ENCODE measurements around the gene KIF20B.
"Not testable (repeated sequence)": the region's sequence is repeated elsewhere in the genome, so short reads cannot be mapped to it uniquely, and the experiment has no call there.

The KIF20B gene

GRCh38 chr10:89692416-89692815, 9.0 kb upstream of the KIF20B start:
- no peak for DNase-seq (ENCODE audit: low read depth in 2 of 2)

GRCh38 chr10:89693176-89693575, 8.2 kb upstream of the KIF20B start:
- DNase-seq (ENCODE audit: low read depth in 2 of 2) = no peak

DNA sequence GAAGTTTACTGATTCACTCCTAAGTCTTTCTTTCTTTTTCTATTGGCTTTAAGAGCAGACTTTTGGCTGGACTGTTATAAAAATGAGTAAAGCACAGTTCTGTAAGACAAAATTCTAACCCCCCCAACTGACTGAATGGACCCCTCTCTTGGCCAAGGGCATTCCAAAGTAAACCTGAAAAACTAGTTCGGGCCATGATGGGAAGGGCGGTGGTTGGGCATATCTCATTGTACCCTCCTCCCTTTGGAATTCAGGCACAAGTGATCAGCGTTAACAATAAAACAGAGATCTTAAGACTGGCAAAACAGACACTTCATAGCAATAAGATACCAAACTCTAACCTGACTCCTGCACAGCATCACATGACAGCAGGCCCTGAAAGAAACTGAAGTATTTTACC, 6.1 kb upstream of the KIF20B start:
- DNase-seq (ENCODE audit: low read depth in 2 of 2) = no peak

- DNase-seq (ENCODE audit: low read depth in 2 of 2) = no peak
Measured at GRCh38 chr10:89697946-89698345, 3.4 kb upstream of the KIF20B start.

DNA sequence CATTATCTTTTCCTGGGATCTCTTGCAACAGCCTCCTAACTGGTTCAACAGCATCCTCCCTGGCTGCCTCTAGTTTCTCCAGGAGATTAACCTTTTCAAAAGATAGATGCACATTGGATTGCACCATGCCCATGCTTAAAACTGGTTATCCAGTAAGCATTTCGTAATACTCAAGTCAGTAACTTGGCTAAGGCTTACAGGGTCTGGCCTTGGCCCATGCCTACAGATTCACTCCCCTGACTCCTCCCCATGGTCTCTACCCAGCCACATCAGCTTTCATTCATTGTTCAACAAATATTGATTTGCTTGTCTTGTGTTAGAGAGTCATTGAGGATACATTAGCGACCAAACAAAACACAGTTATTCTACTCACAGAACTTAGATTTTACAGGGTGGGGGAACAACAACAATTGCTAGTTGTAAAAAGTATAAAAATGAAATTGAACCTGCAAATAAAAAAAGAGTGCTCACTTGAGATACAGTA, 1.8 kb upstream of the KIF20B start:
- DNase-seq (ENCODE audit: low read depth in 2 of 2) = no peak

DNA sequence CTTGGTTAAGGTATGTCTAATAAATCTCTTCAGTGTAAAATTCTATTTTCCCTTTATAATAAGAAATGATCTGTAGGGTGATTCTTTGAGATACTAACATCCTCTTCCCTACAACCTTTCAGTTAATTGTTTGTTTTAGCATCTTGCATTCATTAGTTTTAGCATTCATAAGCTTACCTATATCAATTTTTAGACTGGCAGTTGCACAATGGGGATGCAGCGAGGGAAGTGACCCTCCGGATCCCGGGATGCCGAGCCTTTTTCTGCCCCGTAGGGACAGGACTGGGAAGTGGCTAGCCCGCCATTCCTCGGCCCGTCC, 508 bp upstream of the KIF20B start:
- DNase-seq (ENCODE audit: low read depth in 2 of 2) = no peak

GRCh38 chr10:89702121-89702480, 711 bp downstream of the KIF20B start:
- no peak for DNase-seq (ENCODE audit: low read depth in 2 of 2)

DNA sequence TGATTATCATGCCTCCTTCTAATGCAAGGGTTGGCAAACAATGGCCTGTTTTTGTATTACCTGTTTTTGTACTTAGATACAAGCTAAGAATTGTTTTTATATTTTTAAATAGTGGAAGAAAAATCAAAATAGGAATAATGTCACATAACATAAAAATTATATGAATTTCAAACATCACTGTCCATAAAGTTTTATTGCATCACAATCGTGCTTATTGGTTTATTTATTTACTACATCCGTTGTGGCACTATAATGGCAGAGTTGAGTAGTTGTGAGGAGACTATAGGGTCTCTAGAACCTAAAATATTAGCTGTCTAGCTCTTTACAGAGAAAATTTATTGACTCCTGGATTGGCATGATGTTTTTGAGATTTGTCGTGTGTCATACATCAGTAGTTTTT, 4.1 kb downstream of the KIF20B start:
- DNase-seq (ENCODE audit: low read depth in 2 of 2) = no peak

DNA sequence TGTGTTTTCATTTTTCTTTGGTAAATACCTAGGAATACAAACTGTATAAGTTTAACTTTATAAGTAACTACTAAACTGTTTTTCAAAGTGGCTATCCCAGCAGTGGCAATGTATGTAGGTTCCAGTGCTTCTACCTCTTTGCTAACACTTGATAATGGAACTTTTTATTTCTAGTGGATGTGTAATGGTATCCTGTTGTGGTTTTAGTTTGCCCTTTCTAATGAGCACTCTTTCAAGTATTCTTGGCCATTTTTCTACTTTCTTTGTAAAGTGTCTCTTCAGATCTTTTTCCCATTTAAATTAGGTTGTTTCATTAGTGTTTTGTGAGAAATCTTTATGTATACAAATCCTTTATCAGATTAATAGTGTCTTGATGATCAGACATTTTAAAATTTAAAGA, 4.6 kb downstream of the KIF20B start:
- DNase-seq (ENCODE audit: low read depth in 2 of 2) = no peak

DNA sequence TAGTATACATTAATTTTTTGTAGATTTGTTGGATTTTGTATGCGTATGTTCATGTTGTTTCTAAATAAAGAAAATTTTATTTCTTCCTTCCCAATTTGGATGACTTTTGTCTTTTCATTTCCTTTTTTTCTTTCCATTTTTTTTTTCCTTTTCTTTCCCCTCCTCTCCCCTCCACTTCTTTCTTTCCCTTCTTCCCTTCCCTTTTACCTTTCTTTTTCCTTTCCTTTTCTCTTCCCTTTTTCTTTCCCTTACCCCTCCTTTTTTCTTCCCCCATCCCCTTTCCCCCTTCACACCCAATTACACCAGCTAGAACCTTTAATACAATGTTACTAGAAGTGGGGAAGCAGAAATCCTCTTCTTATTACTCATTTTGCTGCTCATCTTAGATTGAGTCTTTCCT, 6.0 kb downstream of the KIF20B start:
- no peak for DNase-seq (ENCODE audit: low read depth in 2 of 2)

- no peak for DNase-seq (ENCODE audit: low read depth in 2 of 2)
Measured at GRCh38 chr10:89710753-89711152, 9.4 kb downstream of the KIF20B start.

- no peak for DNase-seq (ENCODE audit: low read depth in 2 of 2)
Measured at GRCh38 chr10:89734616-89735015, 33.2 kb downstream of the KIF20B start.

- DNase-seq (ENCODE audit: low read depth in 2 of 2) = no peak
Measured at GRCh38 chr10:89738551-89739209, 37.3 kb downstream of the KIF20B start.

DNA sequence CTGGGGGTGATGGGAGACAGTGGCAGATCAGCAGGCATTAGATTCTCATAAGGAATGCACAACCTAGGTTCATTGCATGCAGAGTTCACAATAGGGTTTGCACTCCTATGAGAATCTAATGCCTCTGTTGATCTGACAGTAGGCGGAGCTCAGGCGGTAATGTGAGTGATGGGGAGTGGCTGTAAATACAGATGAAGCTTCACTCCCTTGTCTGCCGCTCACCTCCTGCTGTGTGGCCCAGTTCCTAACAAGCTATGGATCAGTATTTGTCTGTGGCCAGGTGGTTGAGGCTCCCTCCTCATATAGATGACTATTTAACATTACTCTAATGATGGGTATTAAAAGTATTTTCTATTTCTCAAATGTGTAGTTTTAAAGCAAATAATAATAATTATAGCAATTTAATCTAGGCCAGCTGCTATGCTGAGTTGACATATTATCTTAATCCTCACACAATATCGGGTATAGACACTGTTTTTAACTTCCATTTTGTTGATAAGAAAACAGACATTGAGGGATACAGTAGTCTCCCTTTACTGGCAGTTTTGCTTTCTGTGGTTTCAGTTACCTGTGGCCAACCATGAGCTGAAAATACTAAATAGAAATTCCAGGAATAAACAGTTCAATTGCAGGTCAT, 39.9 kb downstream of the KIF20B start:
- DNase-seq (ENCODE audit: low read depth in 2 of 2) = no peak

DNA sequence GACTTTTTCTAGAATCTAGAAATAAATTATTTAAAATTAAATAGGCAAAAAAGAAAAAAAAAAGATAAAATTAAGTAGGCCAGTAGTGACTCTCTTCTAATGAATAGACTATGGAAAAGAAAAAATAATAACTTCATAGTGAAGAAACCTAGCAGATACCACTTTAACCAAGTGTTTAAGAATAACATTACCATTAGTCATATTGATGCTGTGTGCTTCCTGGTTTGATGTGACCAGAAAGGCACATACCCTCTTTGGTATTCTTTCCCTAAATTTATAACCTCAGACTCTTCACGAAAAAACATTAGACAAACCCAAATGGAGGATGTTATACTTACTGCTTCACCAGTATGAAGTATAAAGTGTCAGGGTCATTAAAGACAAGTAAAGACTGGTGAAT, 42.6 kb downstream of the KIF20B start:
- no peak for DNase-seq (ENCODE audit: low read depth in 2 of 2)

GRCh38 chr10:89745903-89746302, 44.5 kb downstream of the KIF20B start:
- DNase-seq (ENCODE audit: low read depth in 2 of 2) = no peak

DNA sequence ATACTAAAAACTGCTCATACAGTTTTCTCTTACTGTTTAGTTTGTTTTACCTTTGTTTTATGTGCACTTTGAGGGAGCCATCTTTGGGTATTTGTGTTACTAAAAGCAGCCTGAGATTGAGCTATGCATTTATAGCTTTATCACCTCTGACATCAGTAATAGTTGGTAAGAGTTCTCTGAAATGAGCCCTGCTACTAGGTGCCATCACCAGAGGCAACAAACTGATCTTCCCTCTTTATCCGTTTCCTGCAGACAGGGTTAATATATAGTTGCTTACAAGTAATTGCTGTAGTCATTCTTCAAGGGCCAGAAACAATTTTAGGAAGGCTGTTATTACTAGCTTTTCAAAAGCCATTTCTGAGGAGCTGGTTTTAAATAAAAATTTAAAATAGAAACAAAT, 49.1 kb downstream of the KIF20B start:
- DNase-seq (ENCODE audit: low read depth in 2 of 2) = no peak

DNA sequence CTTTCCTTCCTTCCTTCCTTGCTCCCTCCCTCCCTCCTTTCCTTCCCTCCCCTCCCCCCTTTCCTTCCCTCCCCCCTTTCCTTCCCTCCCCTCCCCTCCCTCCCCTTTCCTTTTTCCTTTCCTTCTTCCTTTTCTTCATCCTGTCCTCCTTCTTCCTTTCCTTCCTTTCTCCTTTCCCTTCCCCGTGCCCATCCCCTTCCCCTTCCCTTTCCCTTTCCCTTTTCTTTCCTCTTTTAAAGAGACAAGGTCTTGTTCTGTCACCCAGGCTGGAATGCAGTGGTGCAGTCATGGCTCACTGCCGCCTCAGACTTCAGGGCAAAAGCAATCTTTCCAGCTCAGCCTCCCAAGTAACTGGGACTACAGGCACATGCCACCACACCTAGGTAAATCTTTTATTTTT, 54.0 kb downstream of the KIF20B start:
- DNase-seq (ENCODE audit: low read depth in 2 of 2) = no peak

DNA sequence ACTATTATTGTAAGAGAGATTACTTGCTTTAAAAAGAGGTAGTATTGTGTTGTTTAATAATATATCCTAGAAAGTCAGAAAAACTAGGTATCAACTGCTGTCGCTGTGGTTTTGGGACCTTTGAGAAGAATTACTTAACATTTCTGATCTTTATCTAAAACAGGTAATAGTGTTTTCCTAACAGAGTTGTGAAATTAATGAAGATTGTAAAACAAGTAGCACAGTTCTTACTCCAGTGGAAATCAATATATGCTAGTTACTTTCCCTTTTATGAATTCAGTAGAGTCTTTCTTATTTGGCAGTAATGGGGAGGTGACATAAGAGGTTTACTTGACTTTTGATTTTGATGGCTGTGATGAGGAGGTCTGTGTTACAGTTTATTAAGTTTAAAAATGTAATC, 58.1 kb downstream of the KIF20B start:
- DNase-seq (ENCODE audit: low read depth in 2 of 2) = no peak

GRCh38 chr10:89763671-89764070, 62.3 kb downstream of the KIF20B start:
- DNase-seq (ENCODE audit: low read depth in 2 of 2) = not testable (repeated sequence)

DNA sequence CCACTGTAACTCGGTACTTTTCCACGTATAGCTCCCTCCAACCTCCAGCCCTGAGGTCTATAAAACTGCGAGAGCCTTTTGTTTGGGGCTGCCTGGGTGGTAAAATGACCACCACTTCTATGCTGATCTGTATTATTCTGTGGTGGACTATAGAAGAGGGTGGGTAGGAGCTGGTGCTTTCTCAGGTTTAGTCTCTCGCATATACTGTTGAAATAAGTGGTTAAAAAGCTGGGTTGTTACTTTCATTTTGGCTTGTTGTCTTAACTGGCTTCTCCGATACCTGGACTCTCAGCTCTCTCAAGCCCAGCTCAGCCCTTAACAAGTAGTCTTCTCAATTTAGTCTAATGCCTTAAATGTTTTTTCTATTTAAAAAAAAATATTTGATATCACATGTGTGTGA, 70.3 kb downstream of the KIF20B start:
- no peak for DNase-seq (ENCODE audit: low read depth in 2 of 2)

GRCh38 chr10:89773081-89773480, 71.7 kb downstream of the KIF20B start:
- DNase-seq (ENCODE audit: low read depth in 2 of 2) = no peak

DNA sequence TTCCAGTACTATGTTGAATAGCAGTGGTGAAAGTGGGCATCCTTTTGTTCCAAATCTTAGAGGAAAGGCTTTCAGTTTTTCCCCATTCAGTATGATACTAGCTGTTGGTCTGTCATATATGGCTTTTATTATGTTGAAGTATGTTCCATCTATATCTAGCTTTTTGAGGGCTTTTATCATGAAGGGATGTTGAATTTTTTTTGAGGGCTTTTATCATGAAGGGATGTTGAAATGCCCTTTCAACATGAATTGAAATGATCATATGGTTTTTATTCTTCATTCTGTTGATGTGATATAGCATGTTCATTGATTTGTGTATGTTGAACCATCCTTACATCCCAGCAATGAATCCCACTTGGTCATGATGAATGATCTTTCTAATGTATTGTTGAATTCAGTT, 75.3 kb downstream of the KIF20B start:
- no peak for DNase-seq (ENCODE audit: low read depth in 2 of 2)

DNA sequence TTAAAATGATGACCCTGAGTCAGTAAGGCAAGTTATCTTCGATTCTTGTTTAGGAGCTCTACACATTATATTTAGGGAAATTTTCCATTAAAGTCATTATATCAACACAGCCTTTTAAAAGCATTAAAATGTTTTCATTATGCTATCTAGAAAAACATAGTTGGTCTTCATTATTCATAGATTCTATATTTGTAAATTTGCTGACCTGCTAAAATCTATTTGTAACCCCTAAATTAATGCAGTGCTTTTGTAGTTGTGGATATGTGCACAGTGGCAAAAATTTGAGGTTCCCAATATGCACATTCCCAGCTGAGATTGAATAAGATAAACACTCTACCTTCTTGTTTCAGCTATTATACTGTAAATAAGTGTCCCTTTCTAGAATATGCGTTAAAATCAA, 81.1 kb downstream of the KIF20B start:
- no peak for DNase-seq (ENCODE audit: low read depth in 2 of 2)
